ENCODE data around the gene AADACL2. TPM values are rescaled to one million over a fixed set of nuclear protein-coding genes. Genes with fewer than 3 reads are reported as not detected.

The AADACL2 gene
- total and polyA plus RNA-seq, 9 of the 15 experiments (the other 6 are each of a cell fraction or from before 2014, with no cell fraction given), result not detected

GRCh38 chr3:151726016-151726415, 7.7 kb upstream of the AADACL2 start (continued):
- TF ChIP-seq ZBTB33 (CRISPR knock-in tag; IDR thresholded peaks at IDR 0.05) (no peak), TGIF2 (CRISPR knock-in tag; IDR thresholded peaks at IDR 0.05) (no peak), MEF2D (tag; conservative IDR thresholded peaks at IDR 0.05; ENCODE audit: low read depth) (no peak), CBX5 (IDR thresholded peaks at IDR 0.05; ENCODE audit: borderline replicate concordance, low read depth) (no peak), TBL1XR1 (IDR thresholded peaks at IDR 0.05; ENCODE audit: low read length in 2 of 2) (no peak), ZNF280B (CRISPR knock-in tag; IDR thresholded peaks at IDR 0.05) (no peak), ZC3H8 (IDR thresholded peaks at IDR 0.05) (no peak), KAT2B (IDR thresholded peaks at IDR 0.05; ENCODE audit: low read depth, low read length) (no peak), ZNF436 (CRISPR knock-in tag; IDR thresholded peaks at IDR 0.05) (no peak), SMARCC2 (IDR thresholded peaks at IDR 0.05; ENCODE audit: low read depth) (peak; percentile 63; the same call in 1 of the 2 replicates), POLR2B (IDR thresholded peaks at IDR 0.05; ENCODE audit: low read depth, partially characterized antibody) (no peak), EP300 (IDR thresholded peaks at IDR 0.05; ENCODE audit: low read length) (peak; percentile 85), ETS2 (tag; IDR thresholded peaks at IDR 0.05; ENCODE audit: borderline replicate concordance, poor library complexity, severe bottlenecking) (no peak), STAT5A (IDR thresholded peaks at IDR 0.05; ENCODE audit: borderline replicate concordance, low read length) (peak; percentile 90), PHF8 (IDR thresholded peaks at IDR 0.05; ENCODE audit: borderline replicate concordance, low read length) (no peak), KHSRP (IDR thresholded peaks at IDR 0.05) (peak; percentile 23; the same call in 1 of the 2 replicates), ZNF583 (CRISPR knock-in tag; IDR thresholded peaks at IDR 0.05) (no peak), ZNF282 (CRISPR knock-in tag; IDR thresholded peaks at IDR 0.05) (no peak), ELK1 (CRISPR knock-in tag; IDR thresholded peaks at IDR 0.05) (no peak), PCBP2 (IDR thresholded peaks at IDR 0.05; ENCODE audit: low read depth, low read length, poor library complexity, severe bottlenecking) (no peak), FOXA1 (IDR thresholded peaks at IDR 0.05; ENCODE audit: borderline replicate concordance) (no peak), CREM (IDR thresholded peaks at IDR 0.05; ENCODE audit: low read depth) (no peak), ZNF134 (CRISPR knock-in tag; conservative IDR thresholded peaks at IDR 0.05) (no peak), SMARCA4 (IDR thresholded peaks at IDR 0.05) (peak; percentile 94), RCOR1 (IDR thresholded peaks at IDR 0.05; ENCODE audit: borderline replicate concordance in 1 of 2, low read depth in 2 of 2, low read length in 2 of 2) (peak; percentile 59 to 64; a peak in 3 of 4 replicates), SLC30A9 (CRISPR knock-in tag; IDR thresholded peaks at IDR 0.05) (no peak)
- TF ChIP-seq, protein P1, sequence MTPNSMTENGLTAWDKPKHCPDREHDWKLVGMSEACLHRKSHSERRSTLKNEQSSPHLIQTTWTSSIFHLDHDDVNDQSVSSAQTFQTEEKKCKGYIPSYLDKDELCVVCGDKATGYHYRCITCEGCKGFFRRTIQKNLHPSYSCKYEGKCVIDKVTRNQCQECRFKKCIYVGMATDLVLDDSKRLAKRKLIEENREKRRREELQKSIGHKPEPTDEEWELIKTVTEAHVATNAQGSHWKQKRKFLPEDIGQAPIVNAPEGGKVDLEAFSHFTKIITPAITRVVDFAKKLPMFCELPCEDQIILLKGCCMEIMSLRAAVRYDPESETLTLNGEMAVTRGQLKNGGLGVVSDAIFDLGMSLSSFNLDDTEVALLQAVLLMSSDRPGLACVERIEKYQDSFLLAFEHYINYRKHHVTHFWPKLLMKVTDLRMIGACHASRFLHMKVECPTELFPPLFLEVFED (CRISPR knock-in tag; conservative IDR thresholded peaks at IDR 0.05), result no peak
